Measurements from ENCODE around the gene AKAP7.

- TF ChIP-seq CTCF (conservative IDR thresholded peaks at IDR 0.05; ENCODE audit: low read length) (no peak), EZH2phosphoT487 (IDR thresholded peaks at IDR 0.05; ENCODE audit: borderline replicate concordance) (no peak)
These were observed 76.8 kb downstream of the AKAP7 start for GRCh38 chr6:131212024-131212423.
